Lower leg skin (tissue), 4 donors: ENCODE data around the gene NPPB. TPM values are rescaled to one million over a fixed set of nuclear protein-coding genes. Genes with fewer than 3 reads are reported as not detected.

Source experiments
- DNase-seq, 2 donors: peaks; one replicate each; pipeline ENCODE4 v3.0.0-alpha.2; 2019; ENCODE audit warnings: low spot score in 2 of 2
- H3K4me3 ChIP-seq: fragments of 200-600 bp; sonication (generic); 2 replicates; pipeline ENCODE4 v1.5.1; 2017; ENCODE audit warnings: mild to moderate bottlenecking, low read depth; ENCODE audit not compliant: poor library complexity, severe bottlenecking
- POLR2A ChIP-seq, 2 donors: fragments of 450-650 bp; IDR thresholded peaks; one replicate each; pipeline ENCODE4 v1.6.1; 2016 to 2017; ENCODE audit warnings: antibody characterized with exemption in 2 of 2, mild to moderate bottlenecking in 1 of 2, moderate library complexity in 1 of 2
- WGBS, 2 donors: methylation state at CpG; one replicate each; pipeline ENCODE4 v1.1.5; 2018; 5-methylcytosine and 5-hydroxymethylcytosine counted together
- intact Hi-C: fragments of 100-400 bp; cut with DNase I; formaldehyde crosslinking; loops from one replicate; pipeline ENCODE4 v1.15.0; 2023; ENCODE audit warnings: low total_unique reads
- total RNA-seq, 4 donors: library from RNA; depleted of rRNA; stranded (reverse); fragments of >200 nt; gene quantifications; one replicate each; pipeline ENCODE4 v1.1.0, GENCODE V29; 2016
- TF ChIP-seq, protein P1 (sequence below), 3 donors: fragments of 450-650 bp; IDR thresholded peaks; one replicate each; pipeline ENCODE4 v1.5.1; 2016; ENCODE audit warnings: antibody characterized with exemption in 3 of 3, mild to moderate bottlenecking in 3 of 3, moderate library complexity in 2 of 3

NPPB gene
- total RNA-seq, 4 donors from 2014 or later: not detected

DNA sequence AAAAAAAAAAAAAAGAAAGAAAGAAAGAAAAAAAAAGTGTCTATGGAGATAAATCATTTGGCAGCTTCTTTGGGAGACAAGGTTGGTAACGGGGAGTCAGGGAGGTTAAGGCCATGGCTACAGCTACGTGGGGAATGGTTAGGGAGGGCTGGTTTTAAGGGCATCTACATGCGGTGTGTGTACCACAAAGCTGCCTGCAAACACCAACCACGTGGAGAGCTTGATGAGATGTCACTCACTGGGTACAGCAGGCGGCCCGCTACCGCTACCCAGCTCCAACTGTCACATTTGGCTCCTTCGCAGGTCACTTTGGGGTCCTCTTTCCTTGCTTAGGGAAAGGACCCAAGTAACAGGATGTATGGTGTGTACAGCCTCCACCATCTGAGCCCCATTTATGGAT is 4.2 kb downstream of the NPPB start:
- TF ChIP-seq POLR2A (IDR thresholded peaks at IDR 0.05): no peak
- TF ChIP-seq, protein P1, sequence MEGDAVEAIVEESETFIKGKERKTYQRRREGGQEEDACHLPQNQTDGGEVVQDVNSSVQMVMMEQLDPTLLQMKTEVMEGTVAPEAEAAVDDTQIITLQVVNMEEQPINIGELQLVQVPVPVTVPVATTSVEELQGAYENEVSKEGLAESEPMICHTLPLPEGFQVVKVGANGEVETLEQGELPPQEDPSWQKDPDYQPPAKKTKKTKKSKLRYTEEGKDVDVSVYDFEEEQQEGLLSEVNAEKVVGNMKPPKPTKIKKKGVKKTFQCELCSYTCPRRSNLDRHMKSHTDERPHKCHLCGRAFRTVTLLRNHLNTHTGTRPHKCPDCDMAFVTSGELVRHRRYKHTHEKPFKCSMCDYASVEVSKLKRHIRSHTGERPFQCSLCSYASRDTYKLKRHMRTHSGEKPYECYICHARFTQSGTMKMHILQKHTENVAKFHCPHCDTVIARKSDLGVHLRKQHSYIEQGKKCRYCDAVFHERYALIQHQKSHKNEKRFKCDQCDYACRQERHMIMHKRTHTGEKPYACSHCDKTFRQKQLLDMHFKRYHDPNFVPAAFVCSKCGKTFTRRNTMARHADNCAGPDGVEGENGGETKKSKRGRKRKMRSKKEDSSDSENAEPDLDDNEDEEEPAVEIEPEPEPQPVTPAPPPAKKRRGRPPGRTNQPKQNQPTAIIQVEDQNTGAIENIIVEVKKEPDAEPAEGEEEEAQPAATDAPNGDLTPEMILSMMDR (IDR thresholded peaks at IDR 0.05): no peak
- no peak for DNase-seq
- intact Hi-C loops: no loop called here
- WGBS, 2 donors: 43 to 47% methylated on average over 8 of the region's 8 CpGs
- no peak overlapping the region for H3K4me3 ChIP-seq

DNA sequence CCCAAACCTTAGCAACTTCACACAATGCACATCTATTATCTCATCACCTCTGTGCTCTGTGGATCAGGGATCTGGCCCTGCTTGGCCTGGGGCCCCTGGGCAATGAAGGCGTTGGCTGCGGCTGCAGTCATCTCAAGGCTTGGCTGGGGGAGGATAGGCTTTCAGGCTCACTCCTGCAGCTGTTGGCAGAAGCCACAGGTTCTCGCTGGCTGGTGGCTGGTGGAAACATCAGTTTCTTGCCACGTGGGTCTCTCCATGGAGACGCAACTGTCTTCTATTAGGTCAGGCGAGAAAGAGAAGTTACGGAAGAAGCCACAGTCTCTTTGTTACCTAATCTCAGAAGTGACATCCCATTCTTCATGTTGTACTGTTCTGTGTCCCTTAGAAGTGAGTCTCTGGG is 7.6 kb downstream of the NPPB start:
- no peak overlapping the region for H3K4me3 ChIP-seq
- 52 to 54% methylated on average over 7 of the region's 7 CpGs for WGBS, 2 donors
- DNase-seq: no peak
- no peak for TF ChIP-seq POLR2A (IDR thresholded peaks at IDR 0.05)
- TF ChIP-seq, protein P1 (IDR thresholded peaks at IDR 0.05): no peak
- intact Hi-C loops: no loop called here

DNA sequence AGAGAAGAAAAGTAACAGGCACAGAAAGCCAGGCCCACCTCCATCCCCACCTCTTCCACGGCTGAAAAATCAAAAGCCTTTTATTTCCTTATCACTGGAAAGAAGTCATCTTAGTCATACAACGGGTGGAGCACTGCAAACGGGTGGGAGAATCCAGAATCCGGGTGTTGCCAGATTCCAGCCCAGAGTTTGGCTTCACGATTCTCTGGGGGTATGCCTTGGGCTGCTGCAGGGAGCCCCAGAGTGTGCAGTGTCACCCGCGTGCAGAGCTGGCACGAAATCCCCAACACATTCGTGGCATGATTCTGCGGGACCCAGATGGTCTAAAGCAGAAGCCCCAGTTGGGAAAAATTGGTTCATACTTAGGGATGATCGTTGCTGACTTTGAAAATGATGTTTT is 8.6 kb downstream of the NPPB start:
- TF ChIP-seq, protein P1 (IDR thresholded peaks at IDR 0.05): no peak
- TF ChIP-seq POLR2A (IDR thresholded peaks at IDR 0.05): no peak
- H3K4me3 ChIP-seq: no peak overlapping the region
- no peak for DNase-seq
- intact Hi-C loops: no loop called here
- WGBS, 2 donors: 44 to 55% methylated on average over 11 of the region's 11 CpGs

DNA sequence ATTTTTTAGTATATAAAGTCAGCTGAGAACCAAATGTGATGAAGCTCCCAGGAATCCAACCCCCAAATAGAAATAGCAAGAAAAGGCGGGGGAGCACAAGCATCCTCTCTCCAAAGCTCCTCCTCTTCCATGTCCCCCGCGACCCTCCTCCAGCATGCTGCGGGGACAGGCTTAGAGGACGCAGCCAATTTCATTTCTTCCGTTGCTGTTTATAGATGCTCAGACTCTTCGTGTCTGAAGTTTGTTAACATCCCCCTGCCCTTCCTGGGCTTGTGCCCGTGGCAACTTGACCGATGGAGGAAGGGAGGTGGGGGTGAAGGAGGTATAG is 10.4 kb downstream of the NPPB start:
- 61 to 67% methylated on average over 9 of the region's 9 CpGs for whole genome bisulfite sequencing, 2 donors
- intact Hi-C loops: loop anchor here (10.0 kb wide), 1 partner anchor 46 kb away; no protein-coding TSS in a partner anchor
- TF ChIP-seq POLR2A (IDR thresholded peaks at IDR 0.05): no peak
- TF ChIP-seq, protein P1 (IDR thresholded peaks at IDR 0.05): no peak
- DNase-seq: no peak
- H3K4me3 ChIP-seq: no peak overlapping the region

DNA sequence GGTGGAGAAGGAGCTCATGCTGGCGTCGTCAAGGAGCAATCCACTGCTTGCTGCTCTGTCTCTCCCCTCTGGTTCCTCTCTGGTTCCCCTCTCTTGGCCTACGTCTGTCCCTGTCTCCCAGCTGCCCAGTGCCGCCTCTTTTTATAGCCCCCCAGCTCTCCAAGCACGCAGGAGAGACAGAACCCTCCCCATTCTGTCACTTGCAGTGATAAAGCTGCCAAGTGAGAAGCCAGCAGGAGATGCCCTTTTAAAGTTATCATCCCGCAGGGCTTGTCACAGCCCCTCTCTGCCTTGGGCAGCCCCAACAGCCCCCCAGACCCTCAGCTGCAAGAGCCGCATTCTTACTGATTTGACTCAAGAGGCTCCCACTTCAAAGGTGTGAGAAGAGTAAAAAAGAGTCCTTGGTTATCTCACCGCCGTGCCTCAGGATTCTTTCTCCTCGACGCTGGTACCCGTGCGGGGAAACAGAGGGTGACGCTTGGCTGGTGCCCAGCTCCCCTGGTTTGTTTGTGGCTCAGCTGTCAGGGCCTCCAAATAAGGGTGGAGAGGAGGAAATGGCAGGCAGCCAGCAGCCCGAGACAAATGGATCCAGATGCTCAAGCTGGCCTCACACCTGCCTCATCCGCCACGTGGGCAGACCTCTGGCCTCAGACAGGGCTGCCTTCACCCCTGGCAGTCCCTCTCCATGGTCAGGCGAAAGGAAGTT is 10.9 kb downstream of the NPPB start, which contains the start of gene NPPA:
Gene NPPA, minus strand, starts transcription at position 117 of the 706 bp plus-strand sequence. Its CDS starts 99 bp downstream, at position 18.
- no peak for TF ChIP-seq POLR2A (IDR thresholded peaks at IDR 0.05)
- TF ChIP-seq, protein P1 (IDR thresholded peaks at IDR 0.05): no peak
- no peak within 1 kb of the TSS for H3K4me3 ChIP-seq
- intact Hi-C loops: loop anchor here (10.0 kb wide), 1 partner anchor 47 kb away; no protein-coding TSS in a partner anchor
- WGBS, 2 donors: 63 to 66% methylated on average over 18 of the region's 18 CpGs
- no peak for DNase-seq
